D721Med (cell line): ENCODE data around the gene SLC22A1.
"Not testable (repeated sequence)": the region's sequence is repeated elsewhere in the genome, so short reads cannot be mapped to it uniquely, and the experiment has no call there.

Source experiments
- DNase-seq: peaks from one replicate; pipeline ENCODE4 v3.0.0; 2011; ENCODE audit warnings: low spot score; ENCODE audit not compliant: insufficient read length
- FAIRE-seq: peaks from 2 replicates; lab custom pipeline; 2011; peaks lifted over from hg19 to GRCh38; lab: Jason Lieb, UNC
- CTCF ChIP-seq: IDR thresholded peaks from 2 replicates; pipeline ENCODE4 v1.5.1; 2012; ENCODE audit warnings: mild to moderate bottlenecking, control low read depth; ENCODE audit not compliant: insufficient read depth; ENCODE audit errors: missing control alignments

Gene SLC22A1

GRCh38 chr6:160088069-160088783 is 33.4 kb upstream of the SLC22A1 start:
- TF ChIP-seq CTCF: peak; percentile 52
- FAIRE-seq: no peak
- peak; percentile 43 for DNase-seq

DNA sequence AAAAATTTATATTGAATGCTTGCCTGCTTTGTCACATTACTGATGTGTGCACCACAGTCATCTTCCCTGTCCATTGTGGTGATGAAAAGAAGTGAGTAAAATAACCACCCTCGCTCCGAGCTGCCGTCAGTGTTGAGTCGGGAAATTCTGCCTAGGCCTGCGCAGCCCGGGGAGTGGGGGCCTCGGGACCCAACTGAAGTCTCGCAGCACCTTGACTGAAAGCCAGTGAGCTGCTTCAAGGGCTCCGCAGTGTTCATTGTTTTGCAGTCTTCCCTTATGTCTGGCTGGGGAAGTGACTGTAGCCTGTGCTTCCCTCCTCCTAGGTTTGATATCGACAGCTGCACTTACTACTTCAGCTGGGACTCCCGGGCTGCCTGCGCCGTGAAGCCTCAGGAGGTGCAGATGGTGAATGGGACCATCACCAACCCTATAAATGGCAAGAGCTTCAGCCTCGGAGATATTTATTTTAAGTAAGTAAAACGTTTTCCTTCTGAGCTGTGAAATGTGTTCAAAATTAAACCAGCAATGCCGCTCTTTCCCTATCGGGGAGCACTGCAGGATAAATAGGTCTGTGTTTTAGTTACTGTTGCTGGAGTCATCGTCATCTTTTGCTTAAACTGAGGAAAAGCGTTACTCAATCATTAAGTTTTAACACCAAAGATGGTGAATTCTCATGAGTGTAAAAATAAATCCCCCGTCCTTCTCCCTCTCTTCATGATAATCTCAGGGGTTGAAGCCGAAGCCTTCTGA is 32.7 kb upstream of the SLC22A1 start:
- no peak for TF ChIP-seq CTCF
- FAIRE-seq (no peak), DNase-seq (no peak)

GRCh38 chr6:160089534-160089897 is 32.1 kb upstream of the SLC22A1 start:
- TF ChIP-seq CTCF: no peak
- no peak for FAIRE-seq
- no peak for DNase-seq

- not testable (repeated sequence) for DNase-seq, FAIRE-seq
These were observed 31.0 kb upstream of the SLC22A1 start for GRCh38 chr6:160090442-160091239.

DNA sequence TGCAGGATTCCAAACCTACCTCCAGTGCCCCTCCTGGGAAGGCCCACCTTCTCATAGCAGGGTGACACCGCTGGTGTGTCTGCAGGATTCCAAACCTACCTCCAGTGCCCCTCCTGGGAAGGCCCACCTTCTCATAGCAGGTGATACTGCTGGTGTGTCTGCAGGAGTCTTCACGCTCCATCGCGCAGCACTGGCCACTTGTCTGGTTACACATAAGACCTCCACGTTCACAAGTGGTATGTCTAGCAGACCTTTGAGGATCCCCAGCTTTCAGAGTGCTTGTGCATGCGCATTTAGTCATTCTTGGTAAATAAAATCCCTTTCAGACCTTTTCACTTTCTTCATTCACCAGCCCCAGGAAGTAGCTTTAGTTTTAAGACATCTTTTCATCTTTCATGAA is 29.4 kb upstream of the SLC22A1 start:
- DNase-seq, FAIRE-seq: not testable (repeated sequence)

GRCh38 chr6:160092602-160093001 is 29.0 kb upstream of the SLC22A1 start:
- no peak for TF ChIP-seq CTCF

GRCh38 chr6:160093061-160093460 is 28.6 kb upstream of the SLC22A1 start:
- DNase-seq: no peak
- no peak for FAIRE-seq
- no peak for TF ChIP-seq CTCF

More at GRCh38 chr6:160092602-160093001, 29.0 kb upstream of the SLC22A1 start:
- no peak for FAIRE-seq
- no peak for DNase-seq
